Esophagus muscularis mucosa (tissue), 4 donors: Measurements from ENCODE around the gene TBC1D17. TPM values are rescaled to one million over a fixed set of nuclear protein-coding genes. Genes with fewer than 3 reads are reported as not detected.
A peak's percentile ranks its signal among the peaks of the same experiment; 100 is the strongest.

Experiments used
- DNase-seq: peaks from one replicate; pipeline ENCODE4 v3.0.0-alpha.2; 2017; ENCODE audit errors: extremely low spot score
- H3K27ac ChIP-seq, 4 donors: fragments of 200-600 bp; sonication (generic); replicated peaks in 1 of 4; 1 replicate in 3 of 4; 2 replicates in 1 of 4; pipeline ENCODE4 v1.5.1; 2016 to 2019; ENCODE audit warnings: mild to moderate bottlenecking in 1 of 4
- H3K27me3 ChIP-seq, 4 donors: fragments of 200-600 bp; sonication (generic); one replicate each; pipeline versions ENCODE4 v1.5.1 to v1.6.0; 2016 to 2019
- H3K36me3 ChIP-seq, 4 donors: fragments of 200-600 bp; sonication (generic); one replicate each; pipeline ENCODE4 v1.5.1; 2016 to 2019
- H3K4me1 ChIP-seq, 4 donors: fragments of 200-600 bp; sonication (generic); one replicate each; pipeline ENCODE4 v1.5.1; 2016 to 2019
- H3K4me3 ChIP-seq, 4 donors: fragments of 200-600 bp; sonication (generic); 1 replicate in 2 of 4; 2 replicates in 2 of 4; pipeline ENCODE4 v1.5.1; 2016 to 2019; ENCODE audit warnings: mild to moderate bottlenecking in 4 of 4, moderate library complexity in 1 of 4
- H3K9me3 ChIP-seq, 4 donors: fragments of 200-600 bp; sonication (generic); 1 replicate in 3 of 4; 2 replicates in 1 of 4; pipeline ENCODE4 v1.5.1; 2016 to 2019
- CTCF ChIP-seq, 3 experiments: fragments of 200-600 bp in 2 of 3; fragments of 450-650 bp in 1 of 3; sonication (generic) in 2 of 3; IDR thresholded peaks; one replicate each; pipeline ENCODE4 v1.5.1; 2017 to 2019; ENCODE audit warnings: antibody characterized with exemption in 3 of 3, mild to moderate bottlenecking in 2 of 3, moderate library complexity in 1 of 3
- EP300 ChIP-seq: sonication (generic); formaldehyde crosslinking; IDR thresholded peaks from one replicate; pipeline ENCODE4 v1.6.1; 2017; ENCODE audit warnings: antibody characterized with exemption
- POLR2A ChIP-seq: fragments of 450-650 bp; IDR thresholded peaks from one replicate; pipeline ENCODE4 v1.6.1; 2017; ENCODE audit warnings: antibody characterized with exemption, moderate library complexity, mild to moderate bottlenecking, low read depth
- POLR2AphosphoS5 ChIP-seq, 2 donors: sonication (generic); formaldehyde crosslinking; IDR thresholded peaks; one replicate each; pipeline ENCODE4 v1.6.1; 2017; ENCODE audit warnings: antibody characterized with exemption in 2 of 2
- WGBS: methylation state at CpG from one replicate; pipeline ENCODE4 v1.1.5; 2018; 5-methylcytosine and 5-hydroxymethylcytosine counted together
- intact Hi-C: fragments of 100-400 bp; cut with DNase I; formaldehyde crosslinking; loops from one replicate; pipeline ENCODE4 v1.15.1; 2023
- total RNA-seq, 4 donors: library from RNA; depleted of rRNA; stranded (reverse); fragments of >200 nt; gene quantifications; one replicate each; pipeline versions ENCODE4 v1.1.0 to v1.2.1, GENCODE V29; 2016

Gene TBC1D17
- total RNA-seq, 4 donors from 2014 or later: 35.1 to 60.9 (median 44.0) TPM

DNA sequence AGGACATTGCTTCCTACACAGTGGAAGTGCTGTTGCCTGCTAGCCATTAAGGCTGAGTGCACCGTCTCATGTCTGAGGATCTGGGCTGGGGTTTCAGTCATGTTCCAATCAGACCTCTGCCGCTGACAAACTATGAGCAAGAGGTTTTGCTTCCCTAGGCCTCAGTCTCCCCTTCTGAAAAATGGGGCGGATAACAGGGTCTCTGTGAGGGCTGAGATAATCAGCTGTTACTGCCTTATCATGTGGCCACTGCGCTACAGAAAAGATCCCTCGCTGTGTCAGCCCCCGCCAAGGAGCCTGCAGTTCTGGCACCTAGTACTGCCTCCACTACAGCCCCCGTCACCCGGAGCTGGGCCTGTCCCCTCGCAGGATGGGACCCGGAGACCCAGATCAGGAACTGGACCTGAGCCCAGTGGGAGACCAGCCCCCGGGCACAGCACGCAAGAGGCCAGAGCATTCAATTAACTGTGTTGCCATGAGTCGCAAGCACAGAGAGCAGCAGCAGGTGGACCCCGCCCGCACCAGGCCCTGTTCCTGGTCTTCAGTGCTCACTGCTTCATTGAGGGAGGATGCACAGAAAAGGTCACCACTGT is 7.1 kb upstream of the TBC1D17 start:
- Histone ChIP-seq H3K27me3 (no peaks in the 10 kb centered on the region), H3K9me3 (no peaks in the 10 kb centered on the region), H3K4me3 (peak overlapping the region; percentile 59 to 64 (median 60)), H3K36me3 (peaks cover 0 to 35% (median 23%) of the 10 kb centered on the region in 4 donors), H3K27ac (peak overlapping the region; percentile 89 to 95 (median 92)), H3K4me1 (peaks cover 44 to 81% (median 61%) of the 10 kb centered on the region in 4 donors)
- no peak for DNase-seq
- WGBS: 79% methylated on average over 10 of the region's 15 CpGs
- no peak for TF ChIP-seq CTCF (IDR thresholded peaks at IDR 0.05)
- TF ChIP-seq POLR2AphosphoS5 (IDR thresholded peaks at IDR 0.05): no peak
- intact Hi-C loops: no loop called here

DNA sequence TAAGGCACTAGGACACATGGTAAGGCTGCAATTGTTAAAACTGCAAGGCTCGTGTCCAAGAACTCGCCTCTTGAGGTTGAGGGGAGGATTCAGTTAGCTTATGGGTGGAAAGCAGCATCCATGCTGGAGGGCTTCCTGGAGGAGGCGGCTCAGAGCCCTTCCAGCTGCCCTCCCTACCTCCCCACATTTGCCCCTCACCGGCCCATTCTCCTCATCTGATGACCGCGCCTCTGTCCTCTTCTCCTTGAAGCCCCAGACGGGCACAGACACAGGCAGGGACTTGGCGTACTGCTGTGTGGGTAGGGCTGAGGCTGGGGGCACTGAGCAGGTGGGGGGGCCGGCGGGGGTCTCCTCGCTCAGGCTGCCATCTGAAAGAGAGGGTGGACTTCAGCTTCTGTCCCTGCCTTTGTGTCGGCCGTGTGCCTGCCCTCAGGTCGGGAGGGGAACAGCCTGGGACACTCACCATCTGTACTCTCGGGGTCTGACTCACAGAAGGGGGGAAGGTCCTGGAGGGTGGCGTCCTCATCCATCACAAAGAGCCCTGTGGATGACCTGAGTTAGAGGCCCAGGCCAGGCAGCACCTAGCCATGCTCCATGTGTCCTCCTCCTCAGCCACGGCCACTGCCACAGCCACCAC is 6.0 kb upstream of the TBC1D17 start:
- no peak for TF ChIP-seq CTCF (IDR thresholded peaks at IDR 0.05)
- no peak for TF ChIP-seq POLR2AphosphoS5 (IDR thresholded peaks at IDR 0.05)
- TF ChIP-seq POLR2A: no peak
- no peak for TF ChIP-seq EP300
- H3K9me3 ChIP-seq: no peaks in the 10 kb centered on the region
- WGBS: 87% methylated on average over 15 of the region's 17 CpGs
- peaks cover 0 to 35% (median 23%) of the 10 kb centered on the region in 4 donors for H3K36me3 ChIP-seq
- peak overlapping the region in 2 of 4 donors; percentile 7 to 90 for H3K27ac ChIP-seq
- no peak overlapping the region for H3K4me3 ChIP-seq
- H3K4me1 ChIP-seq: peaks cover 38 to 76% (median 56%) of the 10 kb centered on the region in 4 donors
- no peaks in the 10 kb centered on the region for H3K27me3 ChIP-seq
- intact Hi-C loops: no loop called here
- no peak for DNase-seq

- H3K36me3 ChIP-seq: peaks cover 0 to 35% (median 23%) of the 10 kb centered on the region in 4 donors
- H3K4me1 ChIP-seq: peaks cover 34 to 70% (median 51%) of the 10 kb centered on the region in 4 donors
- H3K27me3 ChIP-seq: no peaks in the 10 kb centered on the region
- intact Hi-C loops: no loop called here
- H3K4me3 ChIP-seq: no peak overlapping the region
- H3K9me3 ChIP-seq: no peaks in the 10 kb centered on the region
- TF ChIP-seq POLR2AphosphoS5 (IDR thresholded peaks at IDR 0.05) (no peak), POLR2A (no peak), EP300 (no peak), CTCF (IDR thresholded peaks at IDR 0.05) (no peak)
- no peak for DNase-seq
- 77% methylated on average over 22 of the region's 27 CpGs for WGBS
- peak overlapping the region in 1 of 4 donors; percentile 8 for H3K27ac ChIP-seq
These were observed 5.0 kb upstream of the TBC1D17 start for GRCh38 chr19:49872245-49873128.

DNA sequence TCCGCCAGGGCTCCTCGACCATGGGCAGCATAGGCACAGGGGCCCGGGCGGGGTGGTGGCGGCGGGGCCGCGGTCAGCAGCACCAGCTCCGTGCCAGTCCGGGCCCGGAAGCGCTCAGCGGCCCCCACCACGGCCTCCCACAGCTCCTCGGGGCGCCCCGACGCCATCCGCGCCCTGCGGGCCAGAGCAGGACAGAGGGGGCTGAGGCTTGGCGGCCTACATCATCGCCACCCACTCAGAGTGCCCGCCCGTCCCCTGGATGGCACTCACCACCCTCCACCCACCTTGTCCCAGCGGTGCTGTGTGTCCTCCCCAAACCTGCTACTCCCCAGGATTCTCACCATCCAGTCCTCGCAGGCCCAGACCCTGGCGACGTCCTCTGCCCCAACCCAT is 4.4 kb upstream of the TBC1D17 start:
- 88% methylated on average over 23 of the region's 29 CpGs for WGBS
- intact Hi-C loops: no loop called here
- TF ChIP-seq POLR2AphosphoS5 (IDR thresholded peaks at IDR 0.05) (no peak), CTCF (IDR thresholded peaks at IDR 0.05) (no peak), POLR2A (no peak), EP300 (no peak)
- H3K4me1 ChIP-seq: peaks cover 31 to 67% (median 47%) of the 10 kb centered on the region in 4 donors
- H3K36me3 ChIP-seq: peaks cover 0 to 35% (median 23%) of the 10 kb centered on the region in 4 donors
- H3K27me3 ChIP-seq: no peaks in the 10 kb centered on the region
- no peak overlapping the region for H3K4me3 ChIP-seq
- H3K27ac ChIP-seq: no peak overlapping the region
- no peak for DNase-seq
- no peaks in the 10 kb centered on the region for H3K9me3 ChIP-seq
